Neural cell (in vitro differentiated cells): Measurements from ENCODE around the gene CDK2AP2. TPM values are rescaled to one million over a fixed set of nuclear protein-coding genes. Genes with fewer than 3 reads are reported as not detected.

ENCODE experiments used
- H2AFZ ChIP-seq: fragments of 200-600, 300-800 bp; sonication (generic), shearing (Covaris generic); 2 replicates; pipeline ENCODE4 v1.6.0; 2014; ENCODE audit warnings: low read depth, mild to moderate bottlenecking, antibody characterized with exemption, low read length, moderate library complexity
- H3F3A ChIP-seq: fragments of 200-600 bp; shearing (Covaris generic); 2 replicates; pipeline ENCODE4 v1.6.1; 2016; ENCODE audit warnings: mild to moderate bottlenecking, moderate library complexity, mixed read lengths, antibody characterized with exemption, low read length; ENCODE audit not compliant: insufficient read depth, poor library complexity, severe bottlenecking
- H3K27ac ChIP-seq: fragments of 200-600, 300-800 bp; sonication (generic), shearing (Covaris generic); 2 replicates; pipeline ENCODE4 v1.5.1; 2014; ENCODE audit warnings: mild to moderate bottlenecking, low read length, moderate library complexity
- H3K27me3 ChIP-seq: fragments of 300-800, 200-600 bp; sonication (generic), shearing (Covaris generic); 2 replicates; pipeline ENCODE4 v1.6.0; 2014; ENCODE audit warnings: mild to moderate bottlenecking, low read depth, low read length, moderate library complexity; ENCODE audit not compliant: insufficient read depth
- H3K36me3 ChIP-seq: fragments of 300-800, 200-600 bp; sonication (generic), shearing (Covaris generic); 2 replicates; pipeline ENCODE4 v1.5.1; 2014; ENCODE audit warnings: mild to moderate bottlenecking, antibody characterized with exemption, low read length, moderate library complexity; ENCODE audit not compliant: insufficient read depth
- H3K4me2 ChIP-seq: fragments of 300-800, 200-600 bp; sonication (generic), shearing (Covaris generic); 2 replicates; pipeline ENCODE4 v1.6.0; 2014; ENCODE audit warnings: mild to moderate bottlenecking, low read length
- H3K4me3 ChIP-seq: fragments of 300-800, 200-600 bp; sonication (generic), shearing (Covaris generic); 2 replicates; pipeline ENCODE4 v1.5.1; 2014; ENCODE audit warnings: mild to moderate bottlenecking, low read length, moderate library complexity
- H3K79me2 ChIP-seq: fragments of 200-600 bp; shearing (Covaris generic); replicated peaks from 2 replicates; pipeline ENCODE4 v1.6.0; 2014; ENCODE audit warnings: mild to moderate bottlenecking, low read length, moderate library complexity; ENCODE audit not compliant: insufficient read depth
- H3K9ac ChIP-seq: fragments of 300-800, 200-600 bp; sonication (generic), shearing (Covaris generic); 2 replicates; pipeline ENCODE4 v1.6.1; 2016; ENCODE audit warnings: mild to moderate bottlenecking, low read length, mixed read lengths
- H3K9me2 ChIP-seq: fragments of 200-600 bp; shearing (Covaris generic); 2 replicates; pipeline ENCODE4 v1.6.1; 2016; ENCODE audit warnings: mild to moderate bottlenecking, low read length, mixed read lengths; ENCODE audit not compliant: insufficient read depth
- H3K9me3 ChIP-seq: fragments of 200-600, 300-800 bp; sonication (generic), shearing (Covaris generic); 2 replicates; pipeline ENCODE4 v1.6.1; 2016; ENCODE audit warnings: mild to moderate bottlenecking, mixed run types, low read length, moderate library complexity, mixed read lengths
- H4K20me1 ChIP-seq: fragments of 200-600 bp; shearing (Covaris generic); 2 replicates; pipeline ENCODE4 v1.6.1; 2016; ENCODE audit warnings: mild to moderate bottlenecking, mixed run types; ENCODE audit not compliant: insufficient read depth
- CTCF ChIP-seq: fragments of 450-650 bp; IDR thresholded peaks from 2 replicates; pipeline ENCODE4 v1.5.1; 2014; ENCODE audit warnings: antibody characterized with exemption, mild to moderate bottlenecking, moderate library complexity; ENCODE audit not compliant: poor library complexity, severe bottlenecking
- EP300 ChIP-seq: fragments of 450-650 bp; conservative IDR thresholded peaks from 2 replicates; pipeline ENCODE4 v1.6.1; 2014; ENCODE audit warnings: antibody characterized with exemption, mild to moderate bottlenecking, moderate library complexity; ENCODE audit not compliant: poor library complexity, severe bottlenecking
- EZH2 ChIP-seq: fragments of 200-600, 300-800 bp; shearing (Covaris generic), sonication (generic); IDR thresholded peaks from 2 replicates; pipeline ENCODE4 v1.6.1; 2014; ENCODE audit warnings: antibody characterized with exemption, low read length, borderline replicate concordance, mild to moderate bottlenecking; ENCODE audit not compliant: insufficient read depth, poor library complexity, severe bottlenecking
- MXI1 ChIP-seq: fragments of 450-650 bp; conservative IDR thresholded peaks from 2 replicates; pipeline ENCODE4 v1.6.1; 2014; ENCODE audit warnings: antibody characterized with exemption, mild to moderate bottlenecking; ENCODE audit not compliant: poor library complexity, severe bottlenecking
- POLR2AphosphoS5 ChIP-seq: IDR thresholded peaks from 2 replicates; pipeline ENCODE4 v1.6.1; 2012
- RAD21 ChIP-seq: fragments of 450-650 bp; conservative IDR thresholded peaks from 2 replicates; pipeline ENCODE4 v1.6.1; 2014; ENCODE audit warnings: antibody characterized with exemption, mild to moderate bottlenecking, moderate library complexity
- REST ChIP-seq: IDR thresholded peaks from 2 replicates; pipeline ENCODE4 v1.6.1; 2012; ENCODE audit warnings: borderline replicate concordance
- SMC3 ChIP-seq: fragments of 450-650 bp; conservative IDR thresholded peaks from 2 replicates; pipeline ENCODE4 v1.6.1; 2014; ENCODE audit warnings: antibody characterized with exemption, mild to moderate bottlenecking, moderate library complexity; ENCODE audit not compliant: poor library complexity
- TAF1 ChIP-seq: IDR thresholded peaks from 2 replicates; pipeline ENCODE4 v1.6.1; 2012; ENCODE audit warnings: low read depth
- polyA plus RNA-seq: library from polyadenylated mRNA; depleted of rRNA; stranded (reverse); fragments of >200 nt; gene quantifications from 2 replicates; pipeline ENCODE4 v1.2.3, GENCODE V29; 2014

CDK2AP2 gene
- polyA plus RNA-seq, 1 donor from 2014 or later, result 18.1 TPM

GRCh38 chr11:67464411-67465188 is 43.4 kb downstream of the CDK2AP2 start:
- TF ChIP-seq CTCF, result no peak
- TF ChIP-seq REST, result no peak
- TF ChIP-seq POLR2AphosphoS5, result peak; percentile 69
- no peak for TF ChIP-seq SMC3
- no peak for TF ChIP-seq EZH2
- TF ChIP-seq TAF1, result peak; percentile 40
- no peak for TF ChIP-seq RAD21
- TF ChIP-seq MXI1, result no peak
- no peak for TF ChIP-seq EP300
- Histone ChIP-seq H3K4me2 (no peak overlapping the region), H3K36me3 (no peaks in the 10 kb centered on the region), H3F3A (no peaks in the 10 kb centered on the region), H3K4me3 (peak overlapping the region; percentile 71), H3K27ac (peak overlapping the region; percentile 56), H3K27me3 (no peaks in the 10 kb centered on the region), H4K20me1 (no peaks in the 10 kb centered on the region), H2AFZ (peak overlapping the region; percentile 65), H3K9me2 (no peaks in the 10 kb centered on the region), H3K79me2 (no peaks in the 10 kb centered on the region), H3K9me3 (no peaks in the 10 kb centered on the region), H3K9ac (peak overlapping the region; percentile 75)

GRCh38 chr11:67463680-67464410 is 44.1 kb downstream of the CDK2AP2 start:
- no peaks in the 10 kb centered on the region for H4K20me1 ChIP-seq
- no peak overlapping the region for H3K27ac ChIP-seq
- peak overlapping the region; percentile 71 for H3K4me3 ChIP-seq
- H3K27me3 ChIP-seq, result no peaks in the 10 kb centered on the region
- H3K9me3 ChIP-seq, result no peaks in the 10 kb centered on the region
- no peaks in the 10 kb centered on the region for H3K9me2 ChIP-seq
- H3K9ac ChIP-seq, result no peak overlapping the region
- no peak overlapping the region for H3K4me2 ChIP-seq
- H3K79me2 ChIP-seq, result no peaks in the 10 kb centered on the region
- H2AFZ ChIP-seq, result no peak overlapping the region
- H3F3A ChIP-seq, result no peaks in the 10 kb centered on the region
- no peak for TF ChIP-seq TAF1
- no peak for TF ChIP-seq SMC3
- no peak for TF ChIP-seq EP300
- no peak for TF ChIP-seq CTCF
- TF ChIP-seq RAD21, result no peak
- no peak for TF ChIP-seq REST
- TF ChIP-seq EZH2, result no peak
- TF ChIP-seq POLR2AphosphoS5, result no peak
- no peaks in the 10 kb centered on the region for H3K36me3 ChIP-seq
